GM10266 (cell line): ENCODE results near the gene KLHL36.

Experiments
- DNase-seq: peaks from one replicate; pipeline ENCODE4 v3.0.0; 2012; ENCODE audit errors: extremely low spot score
- CTCF ChIP-seq: IDR thresholded peaks from 2 replicates; pipeline ENCODE4 v1.5.1; 2012; ENCODE audit warnings: mild to moderate bottlenecking, low read depth; ENCODE audit not compliant: control insufficient read depth, insufficient read depth; ENCODE audit errors: missing control alignments

KLHL36 gene

GRCh38 chr16:84700446-84701300 is 52.4 kb downstream of the KLHL36 start:
- DNase-seq, result peak; percentile 32

GRCh38 chr16:84703681-84704080 is 55.4 kb downstream of the KLHL36 start:
- DNase-seq, result no peak
- TF ChIP-seq CTCF, result no peak

More at GRCh38 chr16:84700446-84701300, 52.4 kb downstream of the KLHL36 start:
- no peak for TF ChIP-seq CTCF

- no peak for TF ChIP-seq CTCF
- DNase-seq, result no peak
These were observed 55.9 kb downstream of the KLHL36 start for GRCh38 chr16:84704253-84704652.

- TF ChIP-seq CTCF, result no peak
- no peak for DNase-seq
These were observed 58.5 kb downstream of the KLHL36 start for GRCh38 chr16:84706856-84707255.

GRCh38 chr16:84709609-84710008 is 61.3 kb downstream of the KLHL36 start:
- DNase-seq, result no peak
- no peak for TF ChIP-seq CTCF

- no peak for TF ChIP-seq CTCF
- no peak for DNase-seq
These were observed 62.4 kb downstream of the KLHL36 start for GRCh38 chr16:84710686-84711085.
